ENCODE measurements around the gene ATP5ME.

ATP5ME gene

DNA sequence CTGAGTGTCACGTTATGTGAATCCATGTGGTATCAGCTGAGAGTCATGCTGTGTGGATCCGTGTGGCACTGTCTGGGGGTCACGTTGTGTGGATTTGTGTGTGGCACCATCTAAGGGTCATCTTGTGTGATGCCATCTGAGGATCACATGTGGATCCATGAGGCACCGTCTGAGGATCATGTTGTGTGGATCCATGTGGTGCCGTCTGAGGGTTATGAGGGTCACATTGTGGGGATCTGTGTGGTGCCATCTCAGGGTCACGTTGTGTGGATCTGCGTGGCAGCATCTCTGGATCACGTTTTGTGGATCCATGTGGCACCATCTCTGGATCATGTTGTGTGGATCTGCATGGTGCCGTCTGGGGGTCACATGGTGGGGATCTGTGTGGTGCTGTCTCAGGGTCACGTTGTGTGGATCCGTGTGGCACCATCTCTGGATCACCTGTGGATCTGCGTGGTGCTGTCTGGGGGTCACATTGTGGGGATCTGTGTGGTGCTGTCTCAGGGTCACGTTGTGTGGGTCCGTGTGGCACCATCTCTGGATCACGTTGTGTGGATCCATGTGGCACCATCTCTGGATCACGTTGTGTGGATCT, 41.8 kb downstream of the ATP5ME start:
- TF ChIP-seq, protein P1, sequence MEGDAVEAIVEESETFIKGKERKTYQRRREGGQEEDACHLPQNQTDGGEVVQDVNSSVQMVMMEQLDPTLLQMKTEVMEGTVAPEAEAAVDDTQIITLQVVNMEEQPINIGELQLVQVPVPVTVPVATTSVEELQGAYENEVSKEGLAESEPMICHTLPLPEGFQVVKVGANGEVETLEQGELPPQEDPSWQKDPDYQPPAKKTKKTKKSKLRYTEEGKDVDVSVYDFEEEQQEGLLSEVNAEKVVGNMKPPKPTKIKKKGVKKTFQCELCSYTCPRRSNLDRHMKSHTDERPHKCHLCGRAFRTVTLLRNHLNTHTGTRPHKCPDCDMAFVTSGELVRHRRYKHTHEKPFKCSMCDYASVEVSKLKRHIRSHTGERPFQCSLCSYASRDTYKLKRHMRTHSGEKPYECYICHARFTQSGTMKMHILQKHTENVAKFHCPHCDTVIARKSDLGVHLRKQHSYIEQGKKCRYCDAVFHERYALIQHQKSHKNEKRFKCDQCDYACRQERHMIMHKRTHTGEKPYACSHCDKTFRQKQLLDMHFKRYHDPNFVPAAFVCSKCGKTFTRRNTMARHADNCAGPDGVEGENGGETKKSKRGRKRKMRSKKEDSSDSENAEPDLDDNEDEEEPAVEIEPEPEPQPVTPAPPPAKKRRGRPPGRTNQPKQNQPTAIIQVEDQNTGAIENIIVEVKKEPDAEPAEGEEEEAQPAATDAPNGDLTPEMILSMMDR (IDR thresholded peaks at IDR 0.05; ENCODE audit: insufficient read depth, low read length, missing control alignments), result no peak
- DNase-seq (ENCODE audit: low read depth, low spot score), result no peak
- POLR2A ChIA-PET, result no interaction called here
- CTCF ChIA-PET, result no interaction called here
- H3K4me3 ChIP-seq (ENCODE audit: low read depth, low read length), result no peak overlapping the region

DNA sequence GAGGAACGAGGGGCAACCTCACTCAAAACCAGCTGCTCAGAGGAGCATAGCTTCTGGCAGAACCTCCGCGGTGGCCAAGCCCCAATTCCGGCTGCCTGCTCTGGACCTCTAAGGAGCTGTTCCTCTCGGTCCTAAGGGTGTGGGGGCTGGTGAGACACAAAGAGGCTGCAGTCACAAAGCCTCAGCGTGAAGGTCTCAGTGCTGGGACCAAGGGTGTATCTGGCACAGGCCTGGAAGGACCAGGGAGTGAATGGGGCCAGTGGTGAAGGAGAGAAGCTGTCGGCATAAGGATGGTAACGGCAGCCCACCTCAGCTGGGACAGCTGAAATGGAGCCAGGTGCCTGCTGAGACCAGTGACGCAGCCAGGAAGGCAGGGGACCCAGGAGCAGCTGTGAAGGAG, 43.4 kb downstream of the ATP5ME start:
- ChIA-PET CTCF (no interaction called here), POLR2A (no interaction called here)
- DNase-seq (ENCODE audit: low read depth, low spot score), result no peak
- H3K4me3 ChIP-seq (ENCODE audit: low read depth, low read length), result no peak overlapping the region
- TF ChIP-seq, protein P1 (IDR thresholded peaks at IDR 0.05; ENCODE audit: insufficient read depth, low read length, missing control alignments), result no peak

DNA sequence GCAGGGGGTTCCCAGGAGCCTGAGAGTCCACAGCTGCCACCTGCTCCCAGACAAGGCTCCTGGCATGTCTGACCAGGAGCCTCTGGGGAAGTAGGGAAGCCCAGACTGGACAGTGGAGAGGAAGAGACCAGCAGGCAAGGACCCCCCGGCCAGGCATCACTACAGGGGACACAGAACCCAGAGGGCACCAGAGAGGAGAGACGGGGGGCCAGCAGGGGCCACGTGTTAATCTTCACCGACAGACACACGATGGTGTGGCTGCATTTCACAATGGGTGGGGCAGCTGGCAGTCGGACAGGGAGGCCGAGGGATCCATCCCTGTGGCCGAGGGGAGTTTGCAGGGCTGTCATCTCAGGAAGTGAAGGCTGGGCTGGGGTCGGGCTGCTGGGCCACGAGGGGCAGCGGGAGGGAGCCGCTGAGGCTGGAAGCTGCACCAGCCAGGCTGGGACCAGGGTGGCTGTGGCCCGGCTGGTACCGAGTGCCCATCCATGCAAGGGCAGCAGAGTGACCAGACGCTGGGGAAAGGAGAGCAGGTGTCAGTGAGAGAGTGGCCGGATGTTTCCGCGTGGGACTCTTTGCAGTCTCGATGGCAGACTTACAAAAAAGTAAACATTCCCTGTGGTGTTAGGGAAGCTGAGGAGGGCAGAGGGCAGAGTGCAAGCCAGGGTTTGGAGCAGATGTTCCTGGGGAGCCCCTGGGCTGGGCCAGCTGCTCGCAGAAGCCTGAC, 44.0 kb downstream of the ATP5ME start:
- ChIA-PET CTCF (no interaction called here), POLR2A (no interaction called here)
- TF ChIP-seq, protein P1 (IDR thresholded peaks at IDR 0.05; ENCODE audit: insufficient read depth, low read length, missing control alignments), result no peak
- H3K4me3 ChIP-seq (ENCODE audit: low read depth, low read length), result no peak overlapping the region
- no peak for DNase-seq (ENCODE audit: low read depth, low spot score)

DNA sequence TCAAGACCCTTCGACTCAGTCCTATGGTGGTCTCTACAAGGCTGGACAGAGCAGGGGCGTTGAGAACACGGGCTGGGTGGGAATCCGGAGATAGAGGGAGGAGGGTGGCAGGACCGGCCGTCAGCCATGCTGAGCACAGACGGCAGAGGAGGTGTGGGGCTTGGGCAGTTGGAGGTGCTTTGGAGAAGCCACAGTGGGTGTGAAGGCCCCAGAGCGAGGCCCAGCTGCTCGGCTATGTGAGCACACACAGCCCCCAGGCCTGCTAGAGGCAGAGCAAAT, 44.5 kb downstream of the ATP5ME start:
- ChIA-PET POLR2A (no interaction called here), CTCF (no interaction called here)
- TF ChIP-seq, protein P1 (IDR thresholded peaks at IDR 0.05; ENCODE audit: insufficient read depth, low read length, missing control alignments), result no peak

DNA sequence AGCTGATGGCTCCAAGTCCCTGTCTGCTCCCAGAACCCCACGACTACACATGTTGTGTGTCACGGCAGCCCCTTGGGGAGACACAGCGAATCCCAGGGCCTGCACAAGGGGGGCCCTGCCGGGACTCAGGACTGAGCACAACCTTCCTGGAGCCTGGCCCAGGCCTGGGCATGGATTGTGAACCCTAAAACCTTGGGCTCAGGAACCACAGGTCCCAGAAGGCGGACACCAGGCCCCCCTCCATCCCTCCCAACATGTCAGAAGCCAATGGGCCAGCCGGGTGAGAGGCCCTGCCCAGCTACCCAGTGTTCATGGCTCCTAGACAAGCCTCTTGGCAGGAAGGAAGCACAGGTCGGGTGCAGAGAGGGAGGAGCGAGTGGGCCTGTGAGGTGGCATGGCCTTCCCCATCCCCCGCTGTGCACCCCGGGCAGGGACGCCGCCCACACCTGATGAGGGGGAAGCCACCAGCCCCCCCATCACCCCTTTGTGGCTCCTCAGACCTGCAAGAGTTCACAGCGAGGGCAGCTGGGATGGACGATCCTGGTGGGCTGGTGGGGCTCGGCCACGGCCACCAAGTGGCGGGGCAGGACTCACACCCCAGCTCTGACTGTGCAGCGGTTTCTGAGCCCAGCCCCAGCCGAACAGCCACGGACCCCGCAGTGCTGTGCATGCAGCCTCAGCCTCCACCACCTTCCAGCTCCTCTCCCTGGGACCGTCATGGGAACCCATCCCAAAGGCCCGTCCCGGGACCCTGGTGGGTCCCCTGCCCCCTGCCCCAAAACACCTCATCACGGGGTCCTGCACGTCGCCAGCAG, 45.0 kb downstream of the ATP5ME start:
- ChIA-PET POLR2A (no interaction called here), CTCF (no interaction called here)
- DNase-seq (ENCODE audit: low read depth, low spot score), result no peak
- no peak overlapping the region for H3K4me3 ChIP-seq (ENCODE audit: low read depth, low read length)
- TF ChIP-seq, protein P1 (IDR thresholded peaks at IDR 0.05; ENCODE audit: insufficient read depth, low read length, missing control alignments), result no peak

More for the DNA sequence above, 44.5 kb downstream of the ATP5ME start:
- H3K4me3 ChIP-seq (ENCODE audit: low read depth, low read length), result no peak overlapping the region
- no peak for DNase-seq (ENCODE audit: low read depth, low spot score)

DNA sequence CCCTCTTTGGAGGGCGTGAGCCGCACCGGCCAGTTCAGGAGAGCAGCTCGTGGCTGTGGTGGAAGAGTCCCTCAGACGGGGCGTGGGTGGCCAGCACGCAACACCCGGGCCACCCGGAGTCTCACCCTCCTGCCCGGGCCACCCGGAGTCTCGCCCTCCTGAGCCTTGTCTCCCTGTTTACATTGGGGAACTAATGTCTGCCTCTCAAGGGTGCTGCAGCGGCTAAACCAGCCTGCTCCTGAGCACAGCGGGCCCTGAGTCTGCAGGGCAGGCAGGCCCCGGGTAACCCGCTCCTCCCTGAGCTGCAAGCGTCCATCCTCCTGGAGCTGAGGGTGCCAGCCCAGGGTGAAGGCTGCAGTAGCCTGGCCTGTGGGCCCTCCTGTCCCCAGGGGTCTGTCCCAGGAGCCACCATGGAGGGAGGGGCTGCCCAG, 45.8 kb downstream of the ATP5ME start:
- CTCF ChIA-PET, result no interaction called here
- DNase-seq (ENCODE audit: low read depth, low spot score), result no peak

More for the DNA sequence above, 45.8 kb downstream of the ATP5ME start:
- TF ChIP-seq, protein P1 (IDR thresholded peaks at IDR 0.05; ENCODE audit: insufficient read depth, low read length, missing control alignments), result no peak
- H3K4me3 ChIP-seq (ENCODE audit: low read depth, low read length), result no peak overlapping the region
- POLR2A ChIA-PET, result no interaction called here
